ENCODE measurements around the gene CCL22.

The CCL22 gene

DNA sequence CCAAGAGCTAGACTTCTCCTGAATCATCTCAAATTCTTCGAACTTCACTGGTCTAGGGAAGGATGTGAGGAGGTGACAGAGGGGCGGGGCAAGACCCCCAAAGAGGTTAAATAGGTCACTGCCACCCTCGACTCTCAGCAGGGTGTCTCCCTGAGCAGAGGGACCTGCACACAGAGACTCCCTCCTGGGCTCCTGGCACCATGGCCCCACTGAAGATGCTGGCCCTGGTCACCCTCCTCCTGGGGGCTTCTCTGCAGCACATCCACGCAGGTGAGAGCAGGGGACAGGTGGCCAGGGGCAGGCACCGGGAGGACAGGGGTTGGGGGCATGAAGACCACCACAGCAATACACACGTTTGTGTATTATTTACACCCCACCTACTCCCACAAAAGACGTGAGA, 55.1 kb downstream of the CCL22 start:
- Histone ChIP-seq H3K9me3 (ENCODE audit: low read length) (no peaks in the 10 kb centered on the region), H3K9me2 (ENCODE audit: low read depth, low read length) (no peaks in the 10 kb centered on the region), H3K27me3 (ENCODE audit: insufficient read depth, low read length) (peaks cover 10% of the 10 kb centered on the region; the same call in 1 of the 2 replicates), H3K36me3 (ENCODE audit: insufficient read depth, low read length) (no peaks in the 10 kb centered on the region), H3K4me3 (ENCODE audit: low read depth, low read length, poor library complexity, severe bottlenecking) (no peak overlapping the region), H3K4me2 (ENCODE audit: low read length) (no peak overlapping the region), H3K27ac (ENCODE audit: low read depth, low read length, poor library complexity, severe bottlenecking) (no peak overlapping the region), H2AFZ (ENCODE audit: low read length) (no peak overlapping the region), H3K4me1 (ENCODE audit: insufficient read depth, low read length, severe bottlenecking) (peaks cover 8% of the 10 kb centered on the region), H3F3A (ENCODE audit: insufficient read depth, low read length) (no peaks in the 10 kb centered on the region), H4K20me1 (ENCODE audit: insufficient read depth, low read length) (no peaks in the 10 kb centered on the region), H3K9ac (ENCODE audit: low read length) (no peak overlapping the region), H3K79me2 (ENCODE audit: insufficient read depth, low read length) (no peaks in the 10 kb centered on the region)
- no peak for TF ChIP-seq EZH2 (IDR thresholded peaks at IDR 0.05; ENCODE audit: borderline replicate concordance, low read length)
- TF ChIP-seq, protein P1, sequence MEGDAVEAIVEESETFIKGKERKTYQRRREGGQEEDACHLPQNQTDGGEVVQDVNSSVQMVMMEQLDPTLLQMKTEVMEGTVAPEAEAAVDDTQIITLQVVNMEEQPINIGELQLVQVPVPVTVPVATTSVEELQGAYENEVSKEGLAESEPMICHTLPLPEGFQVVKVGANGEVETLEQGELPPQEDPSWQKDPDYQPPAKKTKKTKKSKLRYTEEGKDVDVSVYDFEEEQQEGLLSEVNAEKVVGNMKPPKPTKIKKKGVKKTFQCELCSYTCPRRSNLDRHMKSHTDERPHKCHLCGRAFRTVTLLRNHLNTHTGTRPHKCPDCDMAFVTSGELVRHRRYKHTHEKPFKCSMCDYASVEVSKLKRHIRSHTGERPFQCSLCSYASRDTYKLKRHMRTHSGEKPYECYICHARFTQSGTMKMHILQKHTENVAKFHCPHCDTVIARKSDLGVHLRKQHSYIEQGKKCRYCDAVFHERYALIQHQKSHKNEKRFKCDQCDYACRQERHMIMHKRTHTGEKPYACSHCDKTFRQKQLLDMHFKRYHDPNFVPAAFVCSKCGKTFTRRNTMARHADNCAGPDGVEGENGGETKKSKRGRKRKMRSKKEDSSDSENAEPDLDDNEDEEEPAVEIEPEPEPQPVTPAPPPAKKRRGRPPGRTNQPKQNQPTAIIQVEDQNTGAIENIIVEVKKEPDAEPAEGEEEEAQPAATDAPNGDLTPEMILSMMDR (IDR thresholded peaks at IDR 0.05; ENCODE audit: low read length): no peak

Data from OCI-LY1 (cell line).